Right lobe of liver (tissue), 6 donors: ENCODE results near the gene SEMA4B. TPM values are rescaled to one million over a fixed set of nuclear protein-coding genes. Genes with fewer than 3 reads are reported as not detected.

Experiments used
- ATAC-seq, 4 donors: fragments of 200-7000 bp; cut with Tn5 transposase; one replicate each; pipeline ENCODE4 v1.9.1; 2020; ENCODE audit warnings: mild to moderate bottlenecking in 4 of 4, moderate library complexity in 4 of 4
- DNase-seq, 3 donors: peaks; one replicate each; pipeline ENCODE4 v3.0.0-alpha.2; 2020
- H3K27ac ChIP-seq, 3 donors: fragments of 200-600 bp; one replicate each; pipeline ENCODE4 v1.8.0; 2022
- H3K27me3 ChIP-seq, 2 donors: fragments of 200-600 bp; one replicate each; pipeline ENCODE4 v1.8.0; 2022
- H3K36me3 ChIP-seq, 4 donors: fragments of 200-600 bp; sonication (generic) in 1 of 4; one replicate each; pipeline versions ENCODE4 v1.5.1 to v1.8.0; 2017 to 2022; ENCODE audit warnings: control low read depth in 1 of 4
- H3K4me1 ChIP-seq, 4 donors: fragments of 200-600 bp; sonication (generic) in 1 of 4; one replicate each; pipeline versions ENCODE4 v1.5.1 to v1.8.0; 2017 to 2022; ENCODE audit warnings: control low read depth in 1 of 4
- H3K4me3 ChIP-seq, 3 donors: fragments of 200-600 bp; one replicate each; pipeline ENCODE4 v1.8.0; 2022
- H3K9me3 ChIP-seq, 4 donors: fragments of 200-600 bp; sonication (generic) in 1 of 4; one replicate each; pipeline versions ENCODE4 v1.5.1 to v1.8.0; 2017 to 2022; ENCODE audit warnings: control low read depth in 1 of 4
- POLR2A ChIP-seq: fragments of 450-650 bp; IDR thresholded peaks from one replicate; pipeline ENCODE4 v1.6.1; 2017; ENCODE audit warnings: antibody characterized with exemption, mild to moderate bottlenecking
- WGBS: methylation state at CpG from one replicate; pipeline ENCODE4 v1.1.6; 2018; ENCODE audit warnings: low coverage, low lambda C conversion rate; ENCODE audit not compliant: insufficient coverage; ENCODE audit errors: missing lambda C conversion rate; 5-methylcytosine and 5-hydroxymethylcytosine counted together
- intact Hi-C, 2 donors: fragments of 100-400 bp; cut with DNase I; formaldehyde crosslinking; loops; one replicate each; pipeline versions ENCODE4 v1.11.2 to v1.14.1; 2022
- total RNA-seq, 6 experiments: library from RNA; depleted of rRNA in 2 of 6; stranded (reverse); fragments of >200 nt in 2 of 6; fragmentation: NEBNext Ultra II Directional in 3 of 6; extraction: Animal tissue kit (Norgen Biotek cat#: 25700) in 3 of 6; gene quantifications; one replicate each; pipeline versions ENCODE4 v1.1.0 to v1.2.4, GENCODE V29; 2016 to 2023
- TF ChIP-seq, protein P1 (sequence below), 4 donors: fragments of 200-600 bp in 3 of 4; fragments of 450-650 bp in 1 of 4; IDR thresholded peaks; one replicate each; pipeline versions ENCODE4 v1.5.1 to v1.8.0; 2016 to 2022; ENCODE audit warnings: antibody characterized with exemption in 4 of 4, mild to moderate bottlenecking in 2 of 4
- donor health status: DM: no; HTN: yes; CAD: no.
- donor health status: DM: no; HTN: no; CAD: no.
- donor health status: DM: no; HTN: no; CAD: no.
- donor health status: DM: no; HTN: yes; CAD: no.
- donor health status: DM: no; HTN: yes; CAD: no.

The SEMA4B gene
- total RNA-seq, 6 experiments from 2014 or later: 17.1 to 67.7 (median 20.3) TPM

DNA sequence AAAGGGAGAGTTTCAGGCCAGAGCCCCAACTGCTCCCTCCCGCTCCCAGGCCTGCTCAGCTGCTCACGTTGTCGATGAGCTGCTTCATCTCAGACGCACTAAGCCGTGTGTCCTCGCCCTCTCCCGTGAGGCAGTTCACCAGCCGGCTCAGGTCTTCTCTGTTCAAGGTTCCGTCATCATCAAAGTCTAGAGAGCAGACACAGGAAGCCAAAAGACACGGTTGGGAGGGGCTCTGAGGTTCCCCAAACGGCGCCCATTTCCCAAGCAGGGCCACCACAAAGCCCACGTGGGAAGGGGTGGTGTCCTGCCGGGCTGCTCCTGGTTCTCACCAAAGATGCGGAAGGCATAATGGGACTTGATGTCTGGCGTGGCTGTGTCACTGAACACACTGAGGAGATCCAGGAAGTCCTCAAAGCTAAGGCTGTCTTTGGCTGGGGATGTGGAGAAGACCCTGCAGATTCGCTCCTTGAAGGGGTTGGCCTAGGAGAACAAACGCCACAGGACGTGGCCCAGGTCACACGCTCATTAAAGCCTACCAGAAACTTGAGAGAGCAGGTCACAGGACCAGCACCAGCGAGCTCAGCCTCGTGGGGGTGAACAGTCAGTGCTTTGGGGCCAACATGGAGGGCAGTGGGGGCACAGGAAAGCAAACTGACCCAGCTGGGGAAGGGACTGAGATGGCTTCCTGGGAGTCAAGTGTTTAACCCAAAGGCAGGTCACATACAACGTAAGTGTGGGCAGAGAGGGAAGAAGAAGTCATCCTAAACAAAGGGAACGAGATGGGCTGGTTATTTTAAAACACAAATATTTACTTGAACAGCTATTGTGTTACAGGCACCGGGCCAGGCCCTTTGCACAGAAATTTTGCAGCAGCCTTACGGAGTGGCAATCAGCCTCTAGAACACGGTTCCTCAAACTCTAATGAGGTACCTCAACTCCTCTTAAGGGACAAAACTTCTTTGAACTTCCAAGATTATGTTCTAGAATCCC is 30.2 kb downstream of the SEMA4B start:
- Histone ChIP-seq H3K36me3 (peaks cover 5 to 38% (median 21%) of the 10 kb centered on the region in 4 donors), H3K4me3 (no peak overlapping the region), H3K4me1 (peaks cover 0 to 47% (median 18%) of the 10 kb centered on the region in 4 donors), H3K27me3 (no peaks in the 10 kb centered on the region), H3K9me3 (no peaks in the 10 kb centered on the region), H3K27ac (peak overlapping the region; percentile 10 to 97 (median 90))
- intact Hi-C loops: no loop called here
- WGBS: 47% methylated on average over 15 of the region's 27 CpGs
- ATAC-seq (no peak), DNase-seq (peak in 1 of 3 donors; percentile 46)
- TF ChIP-seq, protein P1, sequence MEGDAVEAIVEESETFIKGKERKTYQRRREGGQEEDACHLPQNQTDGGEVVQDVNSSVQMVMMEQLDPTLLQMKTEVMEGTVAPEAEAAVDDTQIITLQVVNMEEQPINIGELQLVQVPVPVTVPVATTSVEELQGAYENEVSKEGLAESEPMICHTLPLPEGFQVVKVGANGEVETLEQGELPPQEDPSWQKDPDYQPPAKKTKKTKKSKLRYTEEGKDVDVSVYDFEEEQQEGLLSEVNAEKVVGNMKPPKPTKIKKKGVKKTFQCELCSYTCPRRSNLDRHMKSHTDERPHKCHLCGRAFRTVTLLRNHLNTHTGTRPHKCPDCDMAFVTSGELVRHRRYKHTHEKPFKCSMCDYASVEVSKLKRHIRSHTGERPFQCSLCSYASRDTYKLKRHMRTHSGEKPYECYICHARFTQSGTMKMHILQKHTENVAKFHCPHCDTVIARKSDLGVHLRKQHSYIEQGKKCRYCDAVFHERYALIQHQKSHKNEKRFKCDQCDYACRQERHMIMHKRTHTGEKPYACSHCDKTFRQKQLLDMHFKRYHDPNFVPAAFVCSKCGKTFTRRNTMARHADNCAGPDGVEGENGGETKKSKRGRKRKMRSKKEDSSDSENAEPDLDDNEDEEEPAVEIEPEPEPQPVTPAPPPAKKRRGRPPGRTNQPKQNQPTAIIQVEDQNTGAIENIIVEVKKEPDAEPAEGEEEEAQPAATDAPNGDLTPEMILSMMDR (IDR thresholded peaks at IDR 0.05): no peak
- no peak for TF ChIP-seq POLR2A

- TF ChIP-seq POLR2A: no peak
- TF ChIP-seq, protein P1 (IDR thresholded peaks at IDR 0.05): no peak
- peak overlapping the region; percentile 89 to 97 (median 92) for H3K4me3 ChIP-seq
- intact Hi-C loops: no loop called here
- no peaks in the 10 kb centered on the region for H3K27me3 ChIP-seq
- no peaks in the 10 kb centered on the region for H3K9me3 ChIP-seq
- peak overlapping the region; percentile 89 to 97 (median 90) for H3K27ac ChIP-seq
- ATAC-seq: no peak
- H3K36me3 ChIP-seq: peaks cover 5 to 30% (median 16%) of the 10 kb centered on the region in 4 donors
- no peak for DNase-seq
- peaks cover 0 to 47% (median 18%) of the 10 kb centered on the region in 4 donors for H3K4me1 ChIP-seq
- 50% methylated on average over 2 of the region's 13 CpGs for WGBS
These were observed 31.1 kb downstream of the SEMA4B start for GRCh38 chr15:90232196-90232595.

DNA sequence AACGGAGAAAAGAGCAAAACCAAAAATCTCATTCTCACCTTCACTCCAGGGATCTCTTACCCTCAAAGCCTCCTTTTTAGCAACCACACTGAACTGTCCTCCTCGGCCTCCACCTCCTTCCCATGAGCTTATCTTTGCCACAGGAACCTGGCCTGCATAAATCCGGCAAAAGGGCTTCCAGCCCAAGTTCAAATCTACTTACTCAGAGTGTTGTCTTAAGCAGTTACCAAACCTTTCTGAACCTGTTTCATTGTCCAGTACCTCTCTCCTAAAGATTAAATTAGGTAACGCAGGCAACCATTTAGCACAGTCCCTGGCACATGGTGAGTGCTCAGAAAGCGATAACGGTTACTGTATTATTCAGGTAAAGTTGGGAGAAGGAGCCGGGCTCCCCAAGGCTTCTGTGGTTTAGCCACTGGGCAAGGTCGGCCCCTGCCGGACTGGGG is 31.8 kb downstream of the SEMA4B start:
- TF ChIP-seq POLR2A: no peak
- TF ChIP-seq, protein P1 (IDR thresholded peaks at IDR 0.05): peak in 3 of 4 donors; percentile 48 to 65 (median 50)
- H3K36me3 ChIP-seq: peaks cover 4 to 30% (median 13%) of the 10 kb centered on the region in 4 donors
- peak overlapping the region; percentile 89 to 97 (median 90) for H3K27ac ChIP-seq
- peaks cover 0 to 47% (median 18%) of the 10 kb centered on the region in 4 donors for H3K4me1 ChIP-seq
- 0% methylated on average over 4 of the region's 9 CpGs for WGBS
- DNase-seq (no peak), ATAC-seq (no peak)
- no peaks in the 10 kb centered on the region for H3K9me3 ChIP-seq
- no peaks in the 10 kb centered on the region for H3K27me3 ChIP-seq
- intact Hi-C loops: no loop called here
- H3K4me3 ChIP-seq: peak overlapping the region; percentile 89 to 97 (median 92)

- no CpG with 5 or more reads among the region's 63 CpGs for WGBS
- H3K4me3 ChIP-seq: peak within 1 kb of the TSS; percentile 89 to 97 (median 92)
- H3K27ac ChIP-seq: peak within 1 kb of the TSS; percentile 89 to 97 (median 90)
- DNase-seq (peak; percentile 99), ATAC-seq (peak; percentile 80 to 94 (median 86))
- H3K36me3 ChIP-seq: peaks cover 3 to 30% (median 11%) of the 10 kb centered on the region in 4 donors
- peaks cover 0 to 47% (median 18%) of the 10 kb centered on the region in 4 donors for H3K4me1 ChIP-seq
- H3K9me3 ChIP-seq: no peaks in the 10 kb centered on the region
- no peaks in the 10 kb centered on the region for H3K27me3 ChIP-seq
- peak; percentile 71 for TF ChIP-seq POLR2A
- TF ChIP-seq, protein P1 (IDR thresholded peaks at IDR 0.05): peak in 1 of 4 donors; percentile 62
- intact Hi-C loops: no loop called here
These were observed 32.4 kb downstream of the SEMA4B start, which contains the start of gene CIB1 for GRCh38 chr15:90233387-90234095. CIB1 (minus strand) TSS chr15:90233941; CDS start chr15:90233885, 56 bp downstream.
